ENCODE results near the gene HOXD11. TPM values are rescaled to one million over a fixed set of nuclear protein-coding genes. Genes with fewer than 3 reads are reported as not detected.
A peak's percentile ranks its signal among the peaks of the same experiment; 100 is the strongest.

Gene HOXD11
- total RNA-seq, 6 donors from 2014 or later = not detected

GRCh38 chr2:176090862-176091261 is 16.2 kb upstream of the HOXD11 start:
- H3K9me3 ChIP-seq = no peaks in the 10 kb centered on the region
- peaks cover 16 to 37% (median 22%) of the 10 kb centered on the region in 4 donors for H3K4me1 ChIP-seq
- WGBS, 2 donors = 12 to 15% methylated on average over 5 of the region's 5 CpGs
- H3K36me3 ChIP-seq = no peaks in the 10 kb centered on the region
- no peak overlapping the region for H3K27ac ChIP-seq
- H3K4me3 ChIP-seq = no peak overlapping the region
- no peak for DNase-seq
- TF ChIP-seq POLR2A (IDR thresholded peaks at IDR 0.05) (no peak), CTCF (IDR thresholded peaks at IDR 0.05) (no peak), POLR2AphosphoS5 (IDR thresholded peaks at IDR 0.05) (no peak), EP300 (IDR thresholded peaks at IDR 0.05) (no peak)
- peaks cover 0 to 93% (median 51%) of the 10 kb centered on the region in 4 donors for H3K27me3 ChIP-seq
- ATAC-seq (ENCODE audit: low FRiP score in 2 of 2) = no peak

GRCh38 chr2:176091329-176092258 is 15.5 kb upstream of the HOXD11 start:
- no peak for TF ChIP-seq CTCF (IDR thresholded peaks at IDR 0.05)
- no peak for DNase-seq
- Histone ChIP-seq H3K27ac (no peak overlapping the region), H3K4me1 (peaks cover 19 to 39% (median 24%) of the 10 kb centered on the region in 4 donors), H3K36me3 (no peaks in the 10 kb centered on the region), H3K9me3 (no peaks in the 10 kb centered on the region), H3K4me3 (no peak overlapping the region), H3K27me3 (peaks cover 0 to 93% (median 48%) of the 10 kb centered on the region in 4 donors)
- no peak for ATAC-seq (ENCODE audit: low FRiP score in 2 of 2)
- 6 to 11% methylated on average over 21 to 31 of the region's 31 CpGs for WGBS, 2 donors

DNA sequence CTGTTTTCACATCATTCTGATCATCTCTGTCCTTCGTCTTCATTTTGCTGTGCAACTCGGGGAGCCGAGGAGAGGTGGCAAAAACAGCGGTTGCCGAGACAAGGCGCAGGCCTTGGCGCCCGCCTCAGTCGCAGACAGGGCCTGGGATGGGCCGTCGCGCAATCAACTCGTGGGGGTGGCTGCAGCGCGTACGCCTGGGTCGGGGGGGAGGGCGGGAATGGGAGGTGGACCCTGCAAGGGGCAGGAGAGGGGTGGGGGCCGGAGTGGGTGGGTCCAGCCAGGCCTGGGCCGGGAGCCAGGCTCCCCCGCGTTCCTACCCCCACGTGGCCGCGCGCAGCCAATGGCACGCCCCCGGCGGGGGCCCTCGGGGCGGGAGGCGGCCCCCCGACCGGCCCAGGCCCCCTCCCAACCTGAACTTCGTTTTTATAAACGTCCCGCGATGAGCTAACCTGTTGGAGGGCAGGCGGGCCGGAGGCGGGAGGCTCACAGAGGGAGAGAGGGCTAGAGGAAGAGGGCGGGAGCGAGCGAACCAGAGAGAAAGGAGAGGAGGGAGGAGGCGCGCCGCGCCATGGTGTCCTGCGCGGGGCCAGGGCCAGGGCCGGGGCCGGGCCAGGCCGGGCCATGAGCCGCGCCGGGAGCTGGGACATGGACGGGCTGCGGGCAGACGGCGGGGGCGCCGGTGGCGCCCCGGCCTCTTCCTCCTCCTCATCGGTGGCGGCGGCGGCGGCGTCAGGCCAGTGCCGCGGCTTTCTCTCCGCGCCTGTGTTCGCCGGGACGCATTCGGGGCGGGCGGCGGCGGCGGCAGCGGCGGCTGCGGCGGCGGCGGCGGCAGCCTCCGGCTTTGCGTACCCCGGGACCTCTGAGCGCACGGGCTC is 14.6 kb upstream of the HOXD11 start, which contains the start of gene HOXD13:
Gene HOXD13 (plus strand): TSS at position 452 of the 875 bp plus-strand sequence. CDS start 170 bp downstream, at position 622.
- 5 to 7% methylated on average over 30 to 49 of the region's 95 CpGs for WGBS, 2 donors
- H3K36me3 ChIP-seq = no peaks in the 10 kb centered on the region
- peak within 1 kb of the TSS in 3 of 4 donors; percentile 25 to 30 (median 25) for H3K4me3 ChIP-seq

GRCh38 chr2:176093145-176093897 is 13.8 kb upstream of the HOXD11 start:
- ATAC-seq (ENCODE audit: low FRiP score in 2 of 2) = no peak
- Histone ChIP-seq H3K4me3 (peak overlapping the region in 3 of 4 donors; percentile 25 to 30 (median 25)), H3K9me3 (no peaks in the 10 kb centered on the region), H3K27ac (no peak overlapping the region), H3K4me1 (peaks cover 32 to 48% (median 33%) of the 10 kb centered on the region in 4 donors), H3K36me3 (no peaks in the 10 kb centered on the region), H3K27me3 (peaks cover 0 to 95% (median 49%) of the 10 kb centered on the region in 4 donors)
- no peak for DNase-seq
- 8 to 11% methylated on average over 14 to 35 of the region's 53 CpGs for WGBS, 2 donors
- TF ChIP-seq CTCF (IDR thresholded peaks at IDR 0.05) (no peak), POLR2AphosphoS5 (IDR thresholded peaks at IDR 0.05) (no peak), EP300 (IDR thresholded peaks at IDR 0.05) (no peak), POLR2A (IDR thresholded peaks at IDR 0.05) (no peak)

More for the DNA sequence above, 14.6 kb upstream of the HOXD11 start, which contains the start of gene HOXD13:
- Histone ChIP-seq H3K4me1 (peaks cover 27 to 48% (median 32%) of the 10 kb centered on the region in 4 donors), H3K27ac (no peak within 1 kb of the TSS), H3K9me3 (no peaks in the 10 kb centered on the region), H3K27me3 (peaks cover 0 to 95% (median 47%) of the 10 kb centered on the region in 4 donors)
- DNase-seq = peak in 1 of 2 donors; percentile 86
- peak in 1 of 2 donors; percentile 22 for ATAC-seq (ENCODE audit: low FRiP score in 2 of 2)
- TF ChIP-seq POLR2A (IDR thresholded peaks at IDR 0.05) = no peak

All from upper lobe of left lung (tissue), 6 donors.